ENCODE results near the gene GPR158. TPM values are rescaled to one million over a fixed set of nuclear protein-coding genes. Genes with fewer than 3 reads are reported as not detected.

GPR158 gene
- total RNA-seq, 2 donors from 2014 or later: 0.09 to 0.29 TPM

DNA sequence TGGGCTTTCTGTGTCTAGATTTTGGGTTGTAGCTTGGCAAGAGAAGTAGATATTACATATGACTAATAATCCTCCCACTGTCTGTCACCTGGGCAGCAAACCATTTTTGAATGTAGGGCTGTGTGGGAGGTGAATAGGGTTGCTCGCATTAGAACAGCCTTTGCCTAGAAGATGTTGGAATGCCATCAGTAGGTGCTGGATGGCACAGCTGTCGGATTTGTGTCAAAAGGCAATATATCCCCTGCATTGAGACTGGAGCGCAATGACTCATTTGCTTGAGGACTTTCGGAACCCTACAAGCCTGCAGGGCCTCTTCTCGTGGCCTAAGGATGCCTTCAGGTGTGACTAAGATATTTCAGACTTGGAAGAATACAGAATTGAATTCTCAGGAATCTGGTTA lies 323.8 kb downstream of the GPR158 start:
- Mint-ChIP-seq H3K27me3 (ENCODE audit: insufficient read depth) (no peaks in the 10 kb centered on the region), H3K27ac (no peak overlapping the region), H3K9me3 (no peaks in the 10 kb centered on the region), H3K4me1 (peaks cover 28% of the 10 kb centered on the region), H3K36me3 (ENCODE audit: low read depth) (no peaks in the 10 kb centered on the region), H3K4me3 (no peak overlapping the region)
- H3K36me3 ChIP-seq (ENCODE audit: control insufficient read depth, insufficient read depth, low read length): no peaks in the 10 kb centered on the region
- H3K4me1 ChIP-seq (ENCODE audit: control insufficient read depth, insufficient read depth, low read length): peaks cover 14% of the 10 kb centered on the region
- no peaks in the 10 kb centered on the region for H3K27me3 ChIP-seq (ENCODE audit: control insufficient read depth, insufficient read depth, low read length, poor library complexity, severe bottlenecking)
- no peak for DNase-seq
- no peak overlapping the region for H3K27ac ChIP-seq (ENCODE audit: low read depth, low read length)
- TF ChIP-seq, protein P1, sequence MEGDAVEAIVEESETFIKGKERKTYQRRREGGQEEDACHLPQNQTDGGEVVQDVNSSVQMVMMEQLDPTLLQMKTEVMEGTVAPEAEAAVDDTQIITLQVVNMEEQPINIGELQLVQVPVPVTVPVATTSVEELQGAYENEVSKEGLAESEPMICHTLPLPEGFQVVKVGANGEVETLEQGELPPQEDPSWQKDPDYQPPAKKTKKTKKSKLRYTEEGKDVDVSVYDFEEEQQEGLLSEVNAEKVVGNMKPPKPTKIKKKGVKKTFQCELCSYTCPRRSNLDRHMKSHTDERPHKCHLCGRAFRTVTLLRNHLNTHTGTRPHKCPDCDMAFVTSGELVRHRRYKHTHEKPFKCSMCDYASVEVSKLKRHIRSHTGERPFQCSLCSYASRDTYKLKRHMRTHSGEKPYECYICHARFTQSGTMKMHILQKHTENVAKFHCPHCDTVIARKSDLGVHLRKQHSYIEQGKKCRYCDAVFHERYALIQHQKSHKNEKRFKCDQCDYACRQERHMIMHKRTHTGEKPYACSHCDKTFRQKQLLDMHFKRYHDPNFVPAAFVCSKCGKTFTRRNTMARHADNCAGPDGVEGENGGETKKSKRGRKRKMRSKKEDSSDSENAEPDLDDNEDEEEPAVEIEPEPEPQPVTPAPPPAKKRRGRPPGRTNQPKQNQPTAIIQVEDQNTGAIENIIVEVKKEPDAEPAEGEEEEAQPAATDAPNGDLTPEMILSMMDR (conservative IDR thresholded peaks at IDR 0.05): no peak
- H3K4me3 ChIP-seq (ENCODE audit: low read length): no peak overlapping the region
- H3K9ac ChIP-seq (ENCODE audit: extremely low read depth, low read length, poor library complexity, severe bottlenecking): no peak overlapping the region
- WGBS, 2 experiments (ENCODE audit: insufficient coverage in 1 of 2, insufficient read length in 1 of 2): 82 to 95% methylated on average over 5 of the region's 5 CpGs
- H3K9me3 ChIP-seq (ENCODE audit: control insufficient read depth, low read length): no peaks in the 10 kb centered on the region

DNA sequence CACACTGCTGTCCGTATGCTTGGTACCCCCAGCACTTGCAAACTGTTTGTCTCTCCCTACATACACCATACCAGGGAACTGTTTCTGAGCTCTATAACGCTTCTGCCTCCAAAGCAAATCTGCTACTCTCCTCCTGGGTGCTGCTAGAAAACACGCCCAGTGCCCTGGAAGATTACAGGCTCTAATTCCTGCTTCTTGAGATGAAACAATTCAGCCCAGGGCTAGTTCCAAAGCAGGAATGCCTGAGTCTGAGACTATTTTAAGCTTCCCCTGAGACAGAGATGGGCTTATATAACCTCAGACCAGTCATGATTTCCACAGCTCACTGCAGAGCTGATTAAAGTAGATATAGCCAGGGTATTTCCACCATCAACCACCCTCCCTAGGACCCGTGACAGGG lies 327.1 kb downstream of the GPR158 start:
- H3K27me3 ChIP-seq (ENCODE audit: control insufficient read depth, insufficient read depth, low read length, poor library complexity, severe bottlenecking): no peaks in the 10 kb centered on the region
- H3K4me3 ChIP-seq (ENCODE audit: low read length): no peak overlapping the region
- Mint-ChIP-seq H3K27ac (no peak overlapping the region), H3K4me3 (no peak overlapping the region), H3K27me3 (ENCODE audit: insufficient read depth) (no peaks in the 10 kb centered on the region), H3K36me3 (ENCODE audit: low read depth) (no peaks in the 10 kb centered on the region), H3K4me1 (peaks cover 15% of the 10 kb centered on the region), H3K9me3 (no peaks in the 10 kb centered on the region)
- TF ChIP-seq, protein P1 (conservative IDR thresholded peaks at IDR 0.05): no peak
- H3K9me3 ChIP-seq (ENCODE audit: control insufficient read depth, low read length): no peaks in the 10 kb centered on the region
- DNase-seq: no peak
- WGBS, 2 experiments (ENCODE audit: insufficient coverage in 1 of 2, insufficient read length in 1 of 2): 87 to 92% methylated on average over 2 to 4 of the region's 4 CpGs
- no peaks in the 10 kb centered on the region for H3K36me3 ChIP-seq (ENCODE audit: control insufficient read depth, insufficient read depth, low read length)
- no peak overlapping the region for H3K27ac ChIP-seq (ENCODE audit: low read depth, low read length)
- no peak overlapping the region for H3K9ac ChIP-seq (ENCODE audit: extremely low read depth, low read length, poor library complexity, severe bottlenecking)
- H3K4me1 ChIP-seq (ENCODE audit: control insufficient read depth, insufficient read depth, low read length): peaks cover 8% of the 10 kb centered on the region

DNA sequence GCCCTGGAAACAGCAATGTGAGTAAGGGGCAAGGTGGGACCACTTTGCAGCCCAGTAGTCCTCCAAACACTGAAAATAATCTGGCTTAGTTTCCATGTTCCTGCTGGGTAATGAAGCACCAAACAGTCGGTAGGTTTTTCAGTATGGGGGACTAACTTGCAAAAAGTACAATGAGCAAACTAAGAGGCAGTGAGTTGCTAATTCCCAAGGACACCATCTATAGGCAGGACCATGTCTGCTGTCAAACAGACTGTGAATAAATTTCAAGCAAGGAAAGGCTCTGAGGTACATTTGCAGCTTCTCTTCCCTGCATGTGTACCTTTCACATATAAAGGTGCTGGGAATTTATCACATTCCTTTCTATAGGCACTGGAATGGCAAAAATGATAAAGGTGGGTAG lies 327.7 kb downstream of the GPR158 start:
- DNase-seq: no peak
- WGBS, 2 experiments (ENCODE audit: insufficient coverage in 1 of 2, insufficient read length in 1 of 2): 38 to 59% methylated on average over 1 of the region's 1 CpG
- peaks cover 8% of the 10 kb centered on the region for H3K4me1 ChIP-seq (ENCODE audit: control insufficient read depth, insufficient read depth, low read length)
- Mint-ChIP-seq H3K4me1 (peaks cover 14% of the 10 kb centered on the region), H3K9me3 (no peaks in the 10 kb centered on the region), H3K27ac (no peak overlapping the region), H3K36me3 (ENCODE audit: low read depth) (no peaks in the 10 kb centered on the region), H3K4me3 (no peak overlapping the region), H3K27me3 (ENCODE audit: insufficient read depth) (no peaks in the 10 kb centered on the region)
- no peak overlapping the region for H3K9ac ChIP-seq (ENCODE audit: extremely low read depth, low read length, poor library complexity, severe bottlenecking)
- H3K4me3 ChIP-seq (ENCODE audit: low read length): no peak overlapping the region
- no peaks in the 10 kb centered on the region for H3K9me3 ChIP-seq (ENCODE audit: control insufficient read depth, low read length)
- H3K27me3 ChIP-seq (ENCODE audit: control insufficient read depth, insufficient read depth, low read length, poor library complexity, severe bottlenecking): no peaks in the 10 kb centered on the region
- no peak overlapping the region for H3K27ac ChIP-seq (ENCODE audit: low read depth, low read length)
- TF ChIP-seq, protein P1 (conservative IDR thresholded peaks at IDR 0.05): no peak
- no peaks in the 10 kb centered on the region for H3K36me3 ChIP-seq (ENCODE audit: control insufficient read depth, insufficient read depth, low read length)
